A549 (cell line): ENCODE measurements around the gene METRNL.

ENCODE experiments used
- BCL3 ChIP-seq: fragments of >200 bp; sonication (Bioruptor Twin); formaldehyde crosslinking; IDR thresholded peaks from 3 replicates; pipeline ENCODE4 v1.6.1; 2016
- CBX8 ChIP-seq: fragments of 200-600 bp; sonication (generic); IDR thresholded peaks from 2 replicates; pipeline ENCODE4 v1.6.1; 2016
- CEBPB ChIP-seq, 2 experiments: fragments of >200 bp in 1 of 2; sonication (Bioruptor Twin) in 1 of 2; formaldehyde crosslinking in 1 of 2; IDR thresholded peaks; 2 replicates each; pipeline ENCODE4 v1.6.1; 2012 to 2016
- EP300 ChIP-seq, 2 experiments: fragments of >200 bp; sonication (Bioruptor Twin); formaldehyde crosslinking; IDR thresholded peaks; 2 replicates in 1 of 2; 3 replicates in 1 of 2; pipeline ENCODE4 v1.6.1; 2016 to 2017
- MAFK ChIP-seq: fragments of 450-650 bp; IDR thresholded peaks from 2 replicates; pipeline ENCODE4 v1.6.1; 2014; ENCODE audit not compliant: partially characterized antibody
- MYC ChIP-seq: IDR thresholded peaks from 2 replicates; pipeline ENCODE4 v1.6.1; 2012; ENCODE audit warnings: mild to moderate bottlenecking, inconsistent platforms, low read length, improper control_type of control experiment, borderline replicate concordance
- POLR2A ChIP-seq: IDR thresholded peaks from 2 replicates; pipeline ENCODE4 v1.6.1; 2012; ENCODE audit warnings: mild to moderate bottlenecking, low read length
- POLR2AphosphoS2 ChIP-seq: conservative IDR thresholded peaks from 2 replicates; pipeline ENCODE4 v1.6.1; 2012; ENCODE audit warnings: low read length, improper control_type of control experiment, inconsistent platforms
- RAD21 ChIP-seq, 2 experiments: fragments of >200 bp in 1 of 2; sonication (Bioruptor Twin) in 1 of 2; formaldehyde crosslinking in 1 of 2; IDR thresholded peaks in 1 of 2; conservative IDR thresholded peaks in 1 of 2; 2 replicates in 1 of 2; 3 replicates in 1 of 2; pipeline ENCODE4 v1.6.1; 2012 to 2018; ENCODE audit warnings: inconsistent platforms in 1 of 2
- REST ChIP-seq: fragments of 200-600 bp; sonication (generic); IDR thresholded peaks from 2 replicates; pipeline ENCODE4 v1.6.1; 2016; ENCODE audit warnings: antibody characterized with exemption, mild to moderate bottlenecking, moderate library complexity
- TF ChIP-seq, protein P1 (sequence below): fragments of >200 bp; sonication (Bioruptor Twin); formaldehyde crosslinking; IDR thresholded peaks from 3 replicates; pipeline ENCODE4 v1.5.1; 2016

GRCh38 chr17:83055911-83056582 is 23.4 kb upstream of the METRNL start:
- TF ChIP-seq CBX8 (no peak), MAFK (no peak), POLR2A (no peak), RAD21 (conservative IDR thresholded peaks at IDR 0.05 in 1 of 2, IDR thresholded peaks at IDR 0.05 in 1 of 2) (no peak), BCL3 (no peak), CEBPB (IDR thresholded peaks at IDR 0.05) (no peak), EP300 (IDR thresholded peaks at IDR 0.05) (no peak), MYC (no peak), POLR2AphosphoS2 (no peak), REST (no peak)
- TF ChIP-seq, protein P1, sequence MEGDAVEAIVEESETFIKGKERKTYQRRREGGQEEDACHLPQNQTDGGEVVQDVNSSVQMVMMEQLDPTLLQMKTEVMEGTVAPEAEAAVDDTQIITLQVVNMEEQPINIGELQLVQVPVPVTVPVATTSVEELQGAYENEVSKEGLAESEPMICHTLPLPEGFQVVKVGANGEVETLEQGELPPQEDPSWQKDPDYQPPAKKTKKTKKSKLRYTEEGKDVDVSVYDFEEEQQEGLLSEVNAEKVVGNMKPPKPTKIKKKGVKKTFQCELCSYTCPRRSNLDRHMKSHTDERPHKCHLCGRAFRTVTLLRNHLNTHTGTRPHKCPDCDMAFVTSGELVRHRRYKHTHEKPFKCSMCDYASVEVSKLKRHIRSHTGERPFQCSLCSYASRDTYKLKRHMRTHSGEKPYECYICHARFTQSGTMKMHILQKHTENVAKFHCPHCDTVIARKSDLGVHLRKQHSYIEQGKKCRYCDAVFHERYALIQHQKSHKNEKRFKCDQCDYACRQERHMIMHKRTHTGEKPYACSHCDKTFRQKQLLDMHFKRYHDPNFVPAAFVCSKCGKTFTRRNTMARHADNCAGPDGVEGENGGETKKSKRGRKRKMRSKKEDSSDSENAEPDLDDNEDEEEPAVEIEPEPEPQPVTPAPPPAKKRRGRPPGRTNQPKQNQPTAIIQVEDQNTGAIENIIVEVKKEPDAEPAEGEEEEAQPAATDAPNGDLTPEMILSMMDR, result no peak
